GM19468 (cell line): ENCODE results near the gene PCDHB12.

Source experiments
- ATAC-seq: cut with Tn5 transposase; IDR thresholded peaks from one replicate; pipeline ENCODE4 v1.9.1; 2021; ENCODE audit warnings: mild to moderate bottlenecking, moderate library complexity, moderate number of reproducible peaks; ENCODE audit not compliant: unreplicated experiment; ENCODE audit errors: extremely low read depth

The PCDHB12 gene

GRCh38 chr5:141258948-141259347 is 50.4 kb downstream of the PCDHB12 start:
- no peak for ATAC-seq

- ATAC-seq: no peak
Measured at GRCh38 chr5:141260458-141261237, 52.1 kb downstream of the PCDHB12 start.

GRCh38 chr5:141261238-141261546 is 52.7 kb downstream of the PCDHB12 start:
- ATAC-seq: no peak
